Astrocyte of the spinal cord (primary cell): ENCODE measurements around the gene RPS6KA6.
A peak's percentile ranks its signal among the peaks of the same experiment; 100 is the strongest.

Source experiments
- DNase-seq: peaks from one replicate; pipeline ENCODE4 v3.0.0; 2011; ENCODE audit warnings: low read depth, low spot score
- H3K4me3 ChIP-seq: 2 replicates; pipeline ENCODE4 v1.5.1; 2011; ENCODE audit warnings: low read depth, mild to moderate bottlenecking, low read length, moderate library complexity
- in situ Hi-C: cut with HindIII; loops from 2 replicates; pipeline ENCODE4 v1.10.0; 2017; ENCODE audit warnings: low sequenced_read_pairs
- TF ChIP-seq, protein P1 (sequence below): IDR thresholded peaks from 2 replicates; pipeline ENCODE4 v1.5.1; 2012; ENCODE audit warnings: low read depth, mild to moderate bottlenecking, low read length, inconsistent platforms

Gene RPS6KA6

DNA sequence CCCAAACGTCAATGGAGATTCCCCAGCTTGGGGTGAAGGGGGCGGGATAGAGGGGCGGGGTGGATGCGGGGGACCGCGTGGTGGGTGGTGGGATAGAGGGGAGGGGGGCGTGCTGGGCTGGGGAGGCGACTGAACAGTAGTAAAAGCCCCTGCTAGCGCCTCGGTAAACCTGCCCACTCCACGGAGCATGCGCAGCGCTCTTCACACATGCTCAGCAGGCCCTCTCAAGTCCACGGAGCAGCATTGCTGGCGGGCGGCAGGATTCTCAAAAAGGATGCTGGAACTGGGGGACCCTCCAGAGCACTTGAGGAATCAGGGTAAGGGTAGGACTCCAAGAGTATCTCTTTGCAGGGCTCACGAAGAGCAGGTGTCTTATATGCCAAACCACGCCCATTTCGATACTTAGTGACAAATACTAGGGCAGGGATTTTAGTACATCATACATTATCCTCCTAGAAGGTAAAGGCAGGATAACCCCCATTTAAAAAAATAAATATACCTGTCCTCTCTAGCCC lies 378 bp upstream of the RPS6KA6 start:
- in situ Hi-C loops: no loop called here
- H3K4me3 ChIP-seq: peak overlapping the region; percentile 57
- TF ChIP-seq, protein P1, sequence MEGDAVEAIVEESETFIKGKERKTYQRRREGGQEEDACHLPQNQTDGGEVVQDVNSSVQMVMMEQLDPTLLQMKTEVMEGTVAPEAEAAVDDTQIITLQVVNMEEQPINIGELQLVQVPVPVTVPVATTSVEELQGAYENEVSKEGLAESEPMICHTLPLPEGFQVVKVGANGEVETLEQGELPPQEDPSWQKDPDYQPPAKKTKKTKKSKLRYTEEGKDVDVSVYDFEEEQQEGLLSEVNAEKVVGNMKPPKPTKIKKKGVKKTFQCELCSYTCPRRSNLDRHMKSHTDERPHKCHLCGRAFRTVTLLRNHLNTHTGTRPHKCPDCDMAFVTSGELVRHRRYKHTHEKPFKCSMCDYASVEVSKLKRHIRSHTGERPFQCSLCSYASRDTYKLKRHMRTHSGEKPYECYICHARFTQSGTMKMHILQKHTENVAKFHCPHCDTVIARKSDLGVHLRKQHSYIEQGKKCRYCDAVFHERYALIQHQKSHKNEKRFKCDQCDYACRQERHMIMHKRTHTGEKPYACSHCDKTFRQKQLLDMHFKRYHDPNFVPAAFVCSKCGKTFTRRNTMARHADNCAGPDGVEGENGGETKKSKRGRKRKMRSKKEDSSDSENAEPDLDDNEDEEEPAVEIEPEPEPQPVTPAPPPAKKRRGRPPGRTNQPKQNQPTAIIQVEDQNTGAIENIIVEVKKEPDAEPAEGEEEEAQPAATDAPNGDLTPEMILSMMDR: no peak
- peak; percentile 57 for DNase-seq

GRCh38 chrX:84186603-84187532 lies 1.1 kb downstream of the RPS6KA6 start:
- in situ Hi-C loops: no loop called here
- no peak for DNase-seq
- H3K4me3 ChIP-seq: peak overlapping the region; percentile 57
- TF ChIP-seq, protein P1: peak; percentile 8

- no peak overlapping the region for H3K4me3 ChIP-seq
- in situ Hi-C loops: no loop called here
- TF ChIP-seq, protein P1: no peak
- no peak for DNase-seq
Measured at GRCh38 chrX:84182516-84182915, 5.5 kb downstream of the RPS6KA6 start.

GRCh38 chrX:84175958-84176357 lies 12.0 kb downstream of the RPS6KA6 start:
- DNase-seq: no peak
- in situ Hi-C loops: no loop called here
- TF ChIP-seq, protein P1: no peak
- no peak overlapping the region for H3K4me3 ChIP-seq

- TF ChIP-seq, protein P1: no peak
- in situ Hi-C loops: no loop called here
- DNase-seq: no peak
- no peak overlapping the region for H3K4me3 ChIP-seq
Measured at GRCh38 chrX:84175274-84175673, 12.7 kb downstream of the RPS6KA6 start.

GRCh38 chrX:84174348-84174747 lies 13.7 kb downstream of the RPS6KA6 start:
- no peak overlapping the region for H3K4me3 ChIP-seq
- TF ChIP-seq, protein P1: no peak
- DNase-seq: no peak
- in situ Hi-C loops: no loop called here
